Trophoblast cell (in vitro differentiated cells and primary cell): ENCODE measurements around the gene OR2H2.

Experiments used
- DNase-seq, 2 donors: peaks; one replicate each; pipeline ENCODE4 v3.0.0-alpha.2; 2016
- H2AFZ ChIP-seq: 2 replicates; pipeline ENCODE4 v1.6.1; 2013; ENCODE audit warnings: low read length, moderate library complexity, mild to moderate bottlenecking; ENCODE audit not compliant: insufficient read depth, poor library complexity
- H2AK5ac ChIP-seq: 2 replicates; pipeline ENCODE4 v1.6.1; 2013; ENCODE audit warnings: mild to moderate bottlenecking, low read length
- H2BK120ac ChIP-seq: 2 replicates; pipeline ENCODE4 v1.6.1; 2013; ENCODE audit warnings: low read length, mild to moderate bottlenecking, moderate library complexity; ENCODE audit not compliant: insufficient read depth, poor library complexity
- H2BK12ac ChIP-seq: 2 replicates; pipeline ENCODE4 v1.6.1; 2013; ENCODE audit warnings: mild to moderate bottlenecking, low read length, moderate library complexity
- H2BK5ac ChIP-seq: 2 replicates; pipeline ENCODE4 v1.6.1; 2013; ENCODE audit warnings: low read length, low read depth, moderate library complexity, mild to moderate bottlenecking; ENCODE audit not compliant: poor library complexity
- H3K14ac ChIP-seq: 2 replicates; pipeline ENCODE4 v1.6.1; 2013; ENCODE audit warnings: mild to moderate bottlenecking, low read length
- H3K18ac ChIP-seq: 2 replicates; pipeline ENCODE4 v1.6.1; 2013; ENCODE audit warnings: mild to moderate bottlenecking, low read length
- H3K23ac ChIP-seq: 2 replicates; pipeline ENCODE4 v1.6.1; 2013; ENCODE audit warnings: low read length
- H3K27ac ChIP-seq: 2 replicates; pipeline ENCODE4 v1.5.1; 2013; ENCODE audit warnings: low read depth, mild to moderate bottlenecking, inconsistent platforms, low read length, moderate library complexity
- H3K27me3 ChIP-seq: 2 replicates; pipeline ENCODE4 v1.6.1; 2013; ENCODE audit warnings: inconsistent platforms, mild to moderate bottlenecking, low read length, moderate library complexity; ENCODE audit not compliant: insufficient read depth
- H3K36me3 ChIP-seq, 2 experiments: 1 replicate in 1 of 2; 2 replicates in 1 of 2; pipeline ENCODE4 v1.6.1; 2013; ENCODE audit warnings: low read length in 2 of 2, mild to moderate bottlenecking in 2 of 2, moderate library complexity in 1 of 2; ENCODE audit not compliant: insufficient read depth in 2 of 2, control insufficient read depth in 1 of 2
- H3K4ac ChIP-seq: 2 replicates; pipeline ENCODE4 v1.6.1; 2013; ENCODE audit warnings: low read depth, mild to moderate bottlenecking, low read length, moderate library complexity
- H3K4me1 ChIP-seq, 2 experiments: 1 replicate in 1 of 2; 2 replicates in 1 of 2; pipeline ENCODE4 v1.6.1; 2013; ENCODE audit warnings: low read length in 2 of 2, mild to moderate bottlenecking in 2 of 2, moderate library complexity in 1 of 2; ENCODE audit not compliant: insufficient read depth in 2 of 2, control insufficient read depth in 1 of 2
- H3K4me2 ChIP-seq: 2 replicates; pipeline ENCODE4 v1.6.1; 2013; ENCODE audit warnings: inconsistent platforms, mild to moderate bottlenecking, low read length, moderate library complexity
- H3K4me3 ChIP-seq: 2 replicates; pipeline ENCODE4 v1.5.1; 2013; ENCODE audit warnings: mild to moderate bottlenecking, low read depth, low read length, inconsistent platforms
- H3K79me1 ChIP-seq: one replicate; pipeline ENCODE4 v1.6.1; 2013; ENCODE audit warnings: low read length
- H3K79me2 ChIP-seq: 2 replicates; pipeline ENCODE4 v1.6.1; 2013; ENCODE audit warnings: low read length, mild to moderate bottlenecking; ENCODE audit not compliant: control insufficient read depth, insufficient read depth, poor library complexity
- H3K9ac ChIP-seq: 2 replicates; pipeline ENCODE4 v1.6.1; 2013; ENCODE audit warnings: mild to moderate bottlenecking, low read length
- H3K9me3 ChIP-seq: 2 replicates; pipeline ENCODE4 v1.6.1; 2013; ENCODE audit warnings: low read depth, mild to moderate bottlenecking, control low read depth, inconsistent platforms, low read length; ENCODE audit not compliant: insufficient read depth
- H4K12ac ChIP-seq: 2 replicates; pipeline ENCODE4 v1.6.1; 2013; ENCODE audit warnings: low read depth, mild to moderate bottlenecking, low read length, moderate library complexity
- H4K8ac ChIP-seq: 2 replicates; pipeline ENCODE4 v1.6.1; 2013; ENCODE audit warnings: low read depth, mild to moderate bottlenecking, low read length, moderate library complexity
- H4K91ac ChIP-seq: one replicate; pipeline ENCODE4 v1.6.1; 2013; ENCODE audit warnings: low read depth, mild to moderate bottlenecking, low read length, moderate library complexity
- WGBS: extraction: QIAGEN DNeasy Blood & Tissue Kit; methylation state at CpG from one replicate; pipeline ENCODE4 v1.1.7; 2013; ENCODE audit warnings: missing lambda C conversion rate; ENCODE audit not compliant: insufficient read length, insufficient coverage; ENCODE audit errors: extremely low coverage; 5-methylcytosine and 5-hydroxymethylcytosine counted together

Gene OR2H2

DNA sequence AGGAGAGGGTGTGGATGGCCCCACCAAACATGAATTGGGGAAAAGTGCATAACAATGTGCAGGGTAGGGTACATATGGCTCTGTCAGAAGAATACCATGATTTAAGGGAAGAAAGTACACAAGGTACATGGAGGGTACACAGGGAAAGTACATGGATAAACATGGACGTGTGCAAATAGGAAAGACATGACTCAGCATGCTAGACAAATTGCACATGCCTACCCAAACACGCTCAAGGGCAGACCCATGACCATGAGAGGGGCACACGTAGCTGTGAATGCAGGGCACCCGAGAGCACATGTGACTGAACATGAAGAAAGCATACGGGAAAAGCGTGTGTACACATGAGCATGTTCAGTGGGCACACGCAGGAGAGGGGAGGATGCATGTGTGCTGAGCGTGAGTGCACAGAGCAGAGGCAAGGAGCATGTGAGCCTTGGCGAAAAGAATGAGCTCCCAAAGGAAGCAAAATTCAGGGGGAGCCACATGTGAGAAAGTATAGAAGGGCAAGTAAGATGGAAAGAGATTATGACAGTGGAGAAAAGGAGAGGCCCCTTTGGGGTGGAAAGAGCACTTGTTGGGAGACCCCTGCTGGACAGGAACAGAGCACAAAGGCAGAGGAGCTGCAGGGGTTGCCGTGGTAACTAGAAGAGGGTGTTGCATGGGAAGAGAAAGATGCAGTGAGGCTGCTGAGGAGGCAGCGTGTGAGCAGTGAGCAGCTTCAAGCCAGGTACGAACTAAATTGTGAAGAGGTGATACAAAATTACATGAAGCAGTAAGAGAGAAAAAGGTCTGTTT, 17.8 kb downstream of the OR2H2 start:
- Histone ChIP-seq H3K9ac (no peak overlapping the region), H2AFZ (no peak overlapping the region), H2BK120ac (no peak overlapping the region), H3K4me1 (peaks cover 0 to 8% of the 10 kb centered on the region in 2 experiments), H3K14ac (no peak overlapping the region), H2AK5ac (no peak overlapping the region), H4K91ac (no peak overlapping the region), H3K4me2 (no peak overlapping the region), H3K27me3 (no peaks in the 10 kb centered on the region), H3K23ac (no peak overlapping the region), H3K27ac (no peak overlapping the region), H3K9me3 (peaks cover 2% of the 10 kb centered on the region), H3K4me3 (peak overlapping the region; percentile 5), H3K79me1 (no peaks in the 10 kb centered on the region), H4K12ac (no peak overlapping the region), H3K36me3 (peaks cover 21 to 42% of the 10 kb centered on the region in 2 experiments), H4K8ac (no peak overlapping the region), H3K18ac (no peak overlapping the region), H3K4ac (no peak overlapping the region), H3K79me2 (no peaks in the 10 kb centered on the region), H2BK12ac (no peak overlapping the region), H2BK5ac (no peak overlapping the region)
- DNase-seq: no peak
- WGBS: no CpG with 5 or more reads among the region's 12 CpGs

- H3K14ac ChIP-seq: no peak overlapping the region
- no peak overlapping the region for H3K9ac ChIP-seq
- H3K9me3 ChIP-seq: peaks cover 2% of the 10 kb centered on the region
Measured at GRCh38 chr6:29603456-29603855, 18.5 kb downstream of the OR2H2 start.

DNA sequence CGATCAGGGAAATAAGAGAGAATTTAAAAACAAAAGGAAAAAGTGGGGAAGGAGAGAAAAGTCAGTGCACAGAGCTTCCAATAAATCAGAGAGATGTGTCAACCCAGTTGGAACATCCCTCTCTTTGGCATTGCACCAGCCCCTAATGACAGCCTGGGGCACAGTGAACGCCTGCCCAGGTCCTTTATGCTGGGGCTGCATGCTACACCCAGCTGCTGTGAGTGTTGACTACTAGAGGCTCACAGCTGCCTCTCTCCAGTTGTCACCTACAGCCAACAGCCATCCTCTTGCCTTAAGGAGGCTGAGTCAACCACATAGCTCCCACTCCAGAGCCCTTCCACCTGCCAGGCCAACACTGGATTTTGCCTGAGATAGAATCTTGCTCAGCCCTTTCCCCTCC, 19.0 kb downstream of the OR2H2 start:
- no peaks in the 10 kb centered on the region for H3K27me3 ChIP-seq
- H3K18ac ChIP-seq: no peak overlapping the region
- no peak for DNase-seq
- no peak overlapping the region for H4K12ac ChIP-seq
- peaks cover 0 to 12% of the 10 kb centered on the region in 2 experiments for H3K4me1 ChIP-seq
- no peak overlapping the region for H4K91ac ChIP-seq
- H3K36me3 ChIP-seq: peaks cover 26 to 49% of the 10 kb centered on the region in 2 experiments
- no peak overlapping the region for H2AFZ ChIP-seq
- H2BK120ac ChIP-seq: no peak overlapping the region
- no peaks in the 10 kb centered on the region for H3K79me1 ChIP-seq
- H2AK5ac ChIP-seq: no peak overlapping the region
- no peak overlapping the region for H3K23ac ChIP-seq
- no peak overlapping the region for H3K27ac ChIP-seq
- no peak overlapping the region for H2BK12ac ChIP-seq
- no peaks in the 10 kb centered on the region for H3K79me2 ChIP-seq
- peaks cover 2% of the 10 kb centered on the region for H3K9me3 ChIP-seq
- no peak overlapping the region for H4K8ac ChIP-seq
- no peak overlapping the region for H2BK5ac ChIP-seq
- no peak overlapping the region for H3K9ac ChIP-seq
- H3K14ac ChIP-seq: no peak overlapping the region
- no peak overlapping the region for H3K4me3 ChIP-seq
- H3K4ac ChIP-seq: no peak overlapping the region
- H3K4me2 ChIP-seq: no peak overlapping the region
- no CpG with 5 or more reads among the region's 2 CpGs for WGBS

More at GRCh38 chr6:29603456-29603855, 18.5 kb downstream of the OR2H2 start:
- no CpG with 5 or more reads among the region's 11 CpGs for WGBS
- Histone ChIP-seq H3K27me3 (no peaks in the 10 kb centered on the region), H3K36me3 (peaks cover 23 to 46% of the 10 kb centered on the region in 2 experiments), H2BK12ac (no peak overlapping the region), H3K4me3 (no peak overlapping the region), H3K4me2 (no peak overlapping the region), H4K8ac (no peak overlapping the region), H2BK5ac (no peak overlapping the region), H2AK5ac (no peak overlapping the region), H4K91ac (no peak overlapping the region), H3K79me1 (no peaks in the 10 kb centered on the region), H3K18ac (no peak overlapping the region), H3K4me1 (peaks cover 0 to 9% of the 10 kb centered on the region in 2 experiments), H3K23ac (no peak overlapping the region), H2AFZ (no peak overlapping the region), H3K79me2 (no peaks in the 10 kb centered on the region), H3K27ac (no peak overlapping the region), H3K4ac (no peak overlapping the region), H2BK120ac (no peak overlapping the region), H4K12ac (no peak overlapping the region)
- DNase-seq: no peak

- H3K9me3 ChIP-seq: peaks cover 2% of the 10 kb centered on the region
- no peak overlapping the region for H2BK12ac ChIP-seq
- H4K8ac ChIP-seq: no peak overlapping the region
- H3K18ac ChIP-seq: no peak overlapping the region
- no peak overlapping the region for H3K4me3 ChIP-seq
- H3K4me2 ChIP-seq: no peak overlapping the region
- no peak overlapping the region for H2AFZ ChIP-seq
- H2BK120ac ChIP-seq: no peak overlapping the region
- H3K4me1 ChIP-seq: peaks cover 4 to 12% of the 10 kb centered on the region in 2 experiments
- H4K91ac ChIP-seq: no peak overlapping the region
- H4K12ac ChIP-seq: no peak overlapping the region
- H3K9ac ChIP-seq: no peak overlapping the region
- no peak overlapping the region for H3K23ac ChIP-seq
- no peak for DNase-seq
- H3K27ac ChIP-seq: no peak overlapping the region
- no peak overlapping the region for H2AK5ac ChIP-seq
- H3K36me3 ChIP-seq: peaks cover 33 to 45% of the 10 kb centered on the region in 2 experiments
- H2BK5ac ChIP-seq: no peak overlapping the region
- no peaks in the 10 kb centered on the region for H3K79me2 ChIP-seq
- H3K14ac ChIP-seq: no peak overlapping the region
- H3K27me3 ChIP-seq: no peaks in the 10 kb centered on the region
- no peak overlapping the region for H3K4ac ChIP-seq
- H3K79me1 ChIP-seq: no peaks in the 10 kb centered on the region
Measured at GRCh38 chr6:29608131-29608530, 23.2 kb downstream of the OR2H2 start.
